GM18505 (cell line): ENCODE measurements around the gene IL20RB.
"Not testable (repeated sequence)": the region's sequence is repeated elsewhere in the genome, so short reads cannot be mapped to it uniquely, and the experiment has no call there.

Source experiments
- ATAC-seq: cut with Tn5 transposase; IDR thresholded peaks from one replicate; pipeline ENCODE4 v1.9.1; 2021; ENCODE audit not compliant: unreplicated experiment
- POLR2A ChIP-seq: IDR thresholded peaks from 4 replicates; pipeline ENCODE4 v1.6.1; 2011; ENCODE audit warnings: borderline replicate concordance; ENCODE audit not compliant: insufficient read depth, insufficient read length; ENCODE audit errors: extremely low read depth

IL20RB gene

DNA sequence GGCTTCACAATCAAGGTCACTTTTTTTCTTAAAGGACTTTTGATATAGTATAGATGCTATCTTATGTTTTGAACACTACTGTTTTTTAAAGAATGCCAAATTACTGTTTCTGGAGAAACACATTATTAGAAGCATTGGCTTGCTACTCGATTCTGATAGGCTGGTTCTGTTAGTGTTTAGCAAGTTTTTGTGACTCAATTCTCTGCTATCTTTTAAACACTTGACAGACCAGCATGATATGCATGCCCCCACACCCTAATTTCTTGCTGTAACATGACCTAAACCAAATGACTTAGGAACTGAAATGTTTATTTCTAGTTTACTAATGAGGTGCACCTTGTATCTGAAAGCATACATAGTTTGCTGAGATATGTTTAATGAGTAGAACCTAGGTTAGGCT is 5.5 kb upstream of the IL20RB start:
- ATAC-seq: no peak
- TF ChIP-seq POLR2A: no peak

DNA sequence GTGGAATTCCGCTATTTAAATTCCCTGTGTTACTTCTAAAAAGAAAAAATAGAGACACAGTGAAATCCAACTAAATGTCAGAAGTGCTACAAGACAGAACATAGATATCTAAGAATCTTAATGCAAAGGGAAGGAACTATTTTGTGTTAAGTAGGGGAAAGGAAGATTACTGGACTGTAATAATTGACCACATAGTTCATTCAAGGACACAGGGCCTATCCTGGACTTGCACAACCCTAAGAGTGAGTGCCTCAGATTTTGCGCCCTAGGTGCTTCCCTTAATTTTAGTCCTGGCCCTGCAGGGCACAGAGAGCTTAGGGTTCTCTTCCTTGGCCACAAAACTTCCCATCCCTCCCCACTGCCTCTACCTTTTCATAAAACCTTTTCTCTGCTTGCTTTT is 3.5 kb upstream of the IL20RB start:
- no peak for TF ChIP-seq POLR2A
- no peak for ATAC-seq

DNA sequence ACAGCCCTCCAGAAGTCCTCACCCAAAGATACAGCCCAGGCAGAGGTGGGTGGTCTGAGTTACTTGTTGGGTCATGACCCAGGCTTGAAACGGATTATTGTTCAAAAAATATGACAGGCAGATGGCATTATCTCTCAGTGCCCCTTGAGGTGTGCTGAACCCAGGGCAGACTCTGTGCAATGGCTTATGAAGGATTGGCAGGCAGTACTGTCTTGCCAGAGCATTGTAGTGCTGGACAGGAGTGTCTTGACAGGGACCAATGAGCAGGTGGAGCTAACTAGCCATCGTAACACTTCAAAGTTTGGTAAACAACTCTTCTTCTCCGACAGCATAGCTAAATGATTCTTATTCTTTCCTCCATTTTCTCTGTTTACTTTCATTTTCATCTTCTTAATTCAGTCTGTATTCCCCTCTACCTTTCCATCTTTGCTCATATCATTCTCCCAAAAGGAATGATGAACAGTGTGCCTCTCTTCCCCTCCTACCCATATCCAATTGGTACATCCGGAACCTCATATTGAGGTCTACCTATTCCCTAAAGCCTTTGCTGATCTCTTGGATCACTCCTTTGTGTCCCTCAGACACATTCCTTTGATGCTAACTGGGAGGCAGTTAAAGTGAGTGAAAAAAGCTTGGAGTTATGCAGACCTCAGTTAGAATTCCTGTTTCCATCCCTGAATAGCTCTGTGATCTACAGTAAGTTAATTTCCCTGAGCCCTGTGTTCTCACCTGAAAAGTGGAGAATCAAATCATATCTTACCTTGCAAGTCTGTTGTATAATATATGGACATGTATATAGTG is 2.6 kb upstream of the IL20RB start:
- no peak for TF ChIP-seq POLR2A
- ATAC-seq: no peak

DNA sequence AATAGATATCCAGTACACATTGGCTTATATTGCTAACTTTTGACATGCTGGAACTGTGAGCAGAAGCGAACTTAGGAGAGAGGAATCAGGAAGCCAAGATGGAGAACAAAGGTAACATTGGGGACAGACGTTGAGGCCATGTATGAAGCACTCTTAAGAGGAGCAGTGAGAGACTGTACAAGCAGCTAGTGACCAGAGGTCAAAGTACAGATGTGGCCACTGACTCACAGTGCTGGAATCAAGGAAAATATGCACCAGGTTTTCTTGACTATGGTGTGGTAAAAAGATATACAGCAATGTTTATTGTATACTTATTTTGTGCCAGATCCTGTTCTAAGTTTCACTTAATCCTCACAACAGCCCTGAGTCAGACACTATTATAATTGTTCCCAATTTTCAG is 2.0 kb upstream of the IL20RB start:
- no peak for TF ChIP-seq POLR2A
- ATAC-seq: no peak

DNA sequence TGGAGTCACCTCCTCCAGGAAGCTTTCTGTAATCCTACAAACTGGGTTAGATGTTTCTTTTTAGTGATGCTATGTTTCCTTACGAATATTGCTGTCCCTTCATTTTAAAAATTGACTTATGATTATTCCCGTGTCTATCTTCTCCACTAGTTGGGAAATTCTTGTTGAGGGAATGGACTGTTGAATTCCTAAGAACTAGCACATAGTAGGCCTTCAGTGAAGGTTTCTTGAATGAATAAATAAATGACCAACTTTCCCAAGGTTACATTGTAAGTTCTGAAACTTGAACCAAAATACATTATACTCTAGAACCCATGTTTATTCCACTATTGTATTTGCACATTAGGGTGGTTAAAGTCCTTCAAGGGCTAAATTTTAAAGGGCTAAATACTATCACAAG is 812 bp upstream of the IL20RB start:
- no peak for TF ChIP-seq POLR2A
- no peak for ATAC-seq

DNA sequence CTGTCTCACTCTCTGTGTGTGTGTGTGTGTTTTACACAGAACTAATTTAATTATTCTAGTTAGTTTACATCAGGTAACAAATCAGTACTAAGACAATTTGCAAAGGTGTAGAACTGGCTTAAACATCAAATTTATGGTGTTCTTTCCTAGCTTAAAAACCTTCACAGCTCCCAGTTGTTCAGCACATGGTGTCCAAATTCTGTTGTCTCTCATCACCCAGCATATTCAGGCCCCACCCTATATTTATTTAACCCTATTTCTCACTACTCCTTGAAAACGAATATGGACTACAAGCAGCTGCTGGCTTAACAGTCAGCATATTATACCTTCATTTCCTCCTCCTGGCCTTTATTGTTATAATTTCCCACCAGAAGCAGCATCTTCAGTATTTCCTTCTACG is 1.2 kb downstream of the IL20RB start:
- TF ChIP-seq POLR2A: no peak
- no peak for ATAC-seq

DNA sequence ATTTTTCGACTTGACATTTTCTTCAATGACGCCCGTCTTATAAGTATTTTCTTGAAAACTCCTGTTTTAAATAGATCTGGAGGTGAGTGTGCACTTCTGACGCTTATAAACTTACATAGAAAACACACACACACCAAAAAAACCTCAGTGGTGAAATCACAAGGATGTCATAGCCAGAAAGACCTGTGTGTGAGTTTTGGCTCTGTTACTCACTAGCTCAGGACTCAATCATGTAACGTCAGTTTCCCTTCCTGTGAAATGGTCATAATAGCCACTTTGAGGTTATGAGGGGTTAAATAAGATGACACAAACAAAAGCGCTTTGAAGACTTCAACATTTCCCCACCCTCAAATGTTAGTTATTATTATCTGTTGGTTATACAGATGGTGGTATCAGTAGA is 1.8 kb downstream of the IL20RB start:
- no peak for TF ChIP-seq POLR2A
- no peak for ATAC-seq

DNA sequence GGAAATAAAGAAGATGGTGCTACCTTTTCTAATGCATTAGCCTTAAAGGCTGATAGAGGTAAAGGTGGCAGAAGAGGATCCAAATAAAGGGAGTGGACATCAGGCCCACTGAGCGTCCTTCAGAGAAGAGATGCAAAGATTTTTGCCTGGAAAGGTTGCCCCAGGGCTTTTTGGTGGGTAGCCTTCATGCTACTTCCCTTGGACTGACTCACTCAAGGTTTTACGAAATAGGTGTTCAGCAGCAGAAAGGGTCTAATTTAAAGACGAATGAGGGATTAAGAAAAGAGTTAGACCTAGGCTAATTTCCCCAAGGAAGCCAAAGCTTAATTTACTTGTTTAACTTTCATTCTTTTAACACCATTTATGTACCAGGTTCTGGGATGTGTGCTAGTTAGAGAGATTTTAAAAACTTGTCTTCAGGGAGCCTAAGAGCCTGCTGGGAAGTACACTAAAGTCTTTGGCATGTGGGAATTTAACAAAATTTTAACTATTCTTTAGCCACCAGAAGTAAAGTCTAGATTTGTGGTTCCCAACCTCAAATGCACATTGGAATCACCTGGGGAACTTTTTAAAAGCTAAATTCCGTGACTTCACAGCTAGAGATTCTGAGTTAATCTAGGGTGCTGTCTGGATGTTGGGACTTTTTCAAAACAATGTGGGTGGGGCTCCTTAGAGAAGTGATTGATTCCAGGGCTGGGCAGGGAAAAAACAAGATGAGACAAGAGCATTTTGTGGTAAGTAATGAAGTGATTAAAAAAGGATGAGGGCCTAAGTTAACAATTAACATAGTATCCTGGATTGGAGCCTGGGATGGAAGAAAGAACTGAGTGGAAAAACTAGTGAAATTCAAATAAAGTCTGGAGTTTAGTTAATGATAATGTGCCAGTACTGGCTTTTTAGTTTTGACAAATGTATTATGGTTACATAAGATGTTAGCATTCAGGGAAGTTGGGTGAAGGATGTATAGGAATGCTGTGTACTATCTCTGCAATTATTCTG is 3.4 kb downstream of the IL20RB start:
- no peak for TF ChIP-seq POLR2A
- no peak for ATAC-seq

DNA sequence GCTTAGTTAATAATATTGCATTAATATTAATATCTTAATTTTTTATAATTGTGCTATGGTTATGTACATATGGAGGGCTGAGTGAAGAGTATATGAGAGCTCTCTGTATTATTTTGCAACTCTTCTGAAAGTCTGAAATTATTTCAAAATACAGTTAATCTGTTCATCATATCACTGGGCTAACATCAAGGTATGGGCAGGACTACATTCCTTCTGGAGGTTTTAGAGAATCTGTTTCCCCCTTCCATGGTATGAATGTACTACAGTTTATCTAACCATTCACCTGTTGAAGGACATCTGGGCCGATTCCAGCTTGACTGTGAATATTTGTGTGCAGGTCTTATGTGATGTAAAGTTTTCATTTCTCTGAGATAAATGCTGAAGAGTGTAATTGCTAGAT is 5.1 kb downstream of the IL20RB start:
- TF ChIP-seq POLR2A: no peak
- ATAC-seq: no peak

DNA sequence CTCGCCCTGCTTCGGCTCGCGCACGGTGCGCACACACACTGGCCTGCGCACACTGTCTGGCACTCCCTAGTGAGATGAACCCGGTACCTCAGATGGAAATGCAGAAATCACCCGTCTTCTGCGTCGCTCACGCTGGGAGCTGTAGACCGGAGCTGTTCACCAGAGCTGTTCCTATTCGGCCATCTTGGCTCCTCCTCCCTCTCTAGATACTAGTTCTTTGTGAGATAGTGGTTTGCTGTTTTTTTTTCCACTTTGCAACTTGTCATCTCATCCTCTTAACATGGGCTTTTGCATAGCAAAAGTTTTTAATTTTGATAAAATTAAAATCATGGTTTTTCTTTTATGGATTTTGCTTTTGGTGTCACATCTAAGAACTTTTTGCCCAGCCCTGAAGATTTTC is 11.8 kb downstream of the IL20RB start:
- not testable (repeated sequence) for ATAC-seq

DNA sequence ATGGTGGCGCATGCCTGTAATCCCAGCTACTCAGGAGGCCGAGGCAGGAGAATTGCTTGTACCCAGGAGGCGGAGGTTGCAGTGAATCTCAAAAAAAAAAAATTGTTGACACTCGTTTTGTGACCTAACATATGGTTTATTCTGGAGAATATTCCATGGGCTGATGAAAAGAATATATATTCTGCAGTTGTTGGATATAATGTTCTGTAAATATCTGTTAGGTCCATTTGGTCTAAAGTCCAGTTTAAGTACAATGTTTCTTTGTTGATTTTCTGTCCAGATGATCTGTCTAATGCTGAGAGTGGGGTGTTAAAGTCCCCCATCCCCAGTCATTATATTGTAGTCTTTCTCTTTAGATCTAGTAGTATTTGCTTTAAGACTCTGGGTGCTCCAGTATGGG is 15.6 kb downstream of the IL20RB start:
- no peak for ATAC-seq
- TF ChIP-seq POLR2A: no peak

DNA sequence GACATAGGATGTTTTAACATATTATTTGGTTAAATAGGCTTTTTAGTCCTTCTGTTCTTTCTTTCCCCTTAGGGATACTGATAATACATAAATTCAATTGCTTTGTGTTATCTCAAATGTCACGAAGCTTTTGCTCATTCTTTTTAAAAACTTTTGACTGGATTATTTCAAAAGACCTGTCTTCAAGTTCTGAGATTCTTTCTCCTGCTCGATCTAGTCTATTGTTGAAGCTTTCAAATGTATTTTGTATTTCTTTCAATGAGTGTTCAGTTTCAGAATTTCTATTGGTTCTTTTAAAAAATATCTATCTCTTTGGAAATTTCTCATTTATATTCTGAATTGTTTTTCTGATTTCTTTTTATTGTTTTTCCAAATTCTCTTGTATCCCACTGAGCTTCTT is 16.9 kb downstream of the IL20RB start:
- no peak for TF ChIP-seq POLR2A
- ATAC-seq: no peak

DNA sequence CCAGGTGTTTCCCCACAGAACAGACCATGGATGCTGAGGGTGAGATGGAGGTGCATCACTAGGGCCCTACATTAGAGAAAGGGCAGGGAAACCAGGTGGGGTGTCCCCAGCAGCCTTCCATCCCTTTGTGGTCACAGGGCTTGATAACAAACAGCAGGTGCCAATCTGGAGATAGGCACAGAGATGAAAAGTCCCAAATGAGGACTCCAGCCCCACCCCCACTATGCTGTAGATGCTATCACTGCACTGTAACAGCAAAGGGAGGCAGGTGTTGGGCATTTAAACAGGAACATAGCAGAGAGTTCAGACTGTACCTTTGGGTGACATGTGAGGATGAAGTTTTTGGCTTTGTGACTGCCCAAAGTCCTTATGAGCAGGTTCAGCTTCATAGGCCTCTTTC is 21.4 kb downstream of the IL20RB start:
- TF ChIP-seq POLR2A: no peak
- ATAC-seq: no peak

DNA sequence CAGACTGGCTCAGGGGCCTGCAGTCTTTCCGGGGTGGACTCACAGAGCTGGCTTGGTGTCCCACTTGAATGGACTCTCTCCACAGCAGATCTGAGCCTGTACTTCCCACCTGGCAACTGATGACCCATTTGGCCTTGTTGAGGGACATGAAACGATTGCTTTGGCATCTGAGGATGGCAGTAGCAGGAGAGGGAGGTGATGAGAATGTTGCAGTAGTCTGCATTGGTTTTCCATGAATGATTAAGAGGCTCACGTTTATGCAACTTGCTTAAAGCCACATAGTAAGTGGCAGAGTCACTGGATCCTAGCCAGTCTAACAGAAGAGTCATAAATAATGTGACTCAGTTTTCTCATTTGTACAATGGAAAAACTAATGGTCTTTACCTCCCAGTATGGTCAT is 21.9 kb downstream of the IL20RB start:
- no peak for ATAC-seq

DNA sequence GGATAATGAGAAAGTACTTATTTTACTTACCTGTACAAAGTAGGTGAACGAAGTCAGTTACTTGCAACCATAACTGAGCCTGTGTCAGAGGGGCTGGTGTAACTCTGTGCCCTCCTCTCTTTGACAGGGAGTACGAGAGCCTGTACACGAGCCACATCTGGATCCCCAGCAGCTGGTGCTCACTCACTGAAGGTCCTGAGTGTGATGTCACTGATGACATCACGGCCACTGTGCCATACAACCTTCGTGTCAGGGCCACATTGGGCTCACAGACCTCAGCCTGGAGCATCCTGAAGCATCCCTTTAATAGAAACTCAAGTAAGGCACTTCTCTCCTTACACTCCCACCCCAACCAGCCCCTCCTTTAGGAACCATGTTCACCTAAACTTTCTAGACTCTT is 24.2 kb downstream of the IL20RB start:
- ATAC-seq: no peak
- no peak for TF ChIP-seq POLR2A

More for the DNA sequence above, 21.9 kb downstream of the IL20RB start:
- TF ChIP-seq POLR2A: no peak
